ENCODE data around the gene MYCN.

The MYCN gene

GRCh38 chr2:15895615-15896469 is 44.5 kb upstream of the MYCN start:
- peaks cover 7% of the 10 kb centered on the region for H3K4me1 ChIP-seq (ENCODE audit: low read length)
- no peak overlapping the region for H3K4me2 ChIP-seq (ENCODE audit: low read depth, low read length)
- no peaks in the 10 kb centered on the region for H3K9me2 ChIP-seq (replicated peaks; ENCODE audit: insufficient read depth, low read length)
- H3K9me3 ChIP-seq (replicated peaks; ENCODE audit: insufficient read depth, low read length): no peaks in the 10 kb centered on the region
- no peak overlapping the region for H3K27ac ChIP-seq (ENCODE audit: low read length)
- H3K4me3 ChIP-seq (ENCODE audit: low read length): no peak overlapping the region
- H3K27me3 ChIP-seq (replicated peaks; ENCODE audit: insufficient read depth, low read length): no peaks in the 10 kb centered on the region
- H4K20me1 ChIP-seq (ENCODE audit: insufficient read depth, low read length): no peaks in the 10 kb centered on the region
- DNase-seq: no peak
- no peaks in the 10 kb centered on the region for H3K79me2 ChIP-seq (ENCODE audit: low read length)
- no peaks in the 10 kb centered on the region for H3K36me3 ChIP-seq (replicated peaks; ENCODE audit: insufficient read depth, low read length)
- no peaks in the 10 kb centered on the region for H3F3A ChIP-seq (ENCODE audit: insufficient read depth, low read length)
- H2AFZ ChIP-seq (ENCODE audit: low read length): no peak overlapping the region
- TF ChIP-seq EZH2phosphoT487 (IDR thresholded peaks at IDR 0.05; ENCODE audit: low read length): no peak
- no peak overlapping the region for H3K9ac ChIP-seq (ENCODE audit: low read length)

DNA sequence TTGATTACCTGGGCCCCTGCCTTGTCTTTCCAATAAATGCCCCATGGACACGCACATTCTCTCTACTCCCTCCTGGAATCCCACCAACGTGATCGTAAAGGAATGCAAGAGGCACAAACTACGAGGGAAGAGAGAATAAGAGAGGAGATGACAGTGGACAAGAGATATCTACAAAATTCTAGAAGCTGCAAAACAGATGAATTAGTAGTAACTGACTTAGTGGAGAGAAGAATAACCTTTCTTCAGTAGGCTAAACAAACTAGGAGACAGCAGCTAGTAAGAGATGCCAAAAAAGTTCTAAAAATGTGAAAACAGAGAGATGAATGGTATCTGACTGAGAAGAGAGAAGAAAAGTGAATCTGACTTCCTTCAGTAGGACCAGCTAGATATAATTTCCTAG is 43.5 kb upstream of the MYCN start:
- H4K20me1 ChIP-seq (ENCODE audit: insufficient read depth, low read length): no peaks in the 10 kb centered on the region
- no peaks in the 10 kb centered on the region for H3K9me3 ChIP-seq (replicated peaks; ENCODE audit: insufficient read depth, low read length)

GRCh38 chr2:15897431-15898098 is 42.8 kb upstream of the MYCN start:
- no peak overlapping the region for H3K27ac ChIP-seq (ENCODE audit: low read length)
- no peaks in the 10 kb centered on the region for H4K20me1 ChIP-seq (ENCODE audit: insufficient read depth, low read length)
- no peak for DNase-seq
- no peaks in the 10 kb centered on the region for H3K79me2 ChIP-seq (ENCODE audit: low read length)
- no peaks in the 10 kb centered on the region for H3K9me3 ChIP-seq (replicated peaks; ENCODE audit: insufficient read depth, low read length)
- no peaks in the 10 kb centered on the region for H3K9me2 ChIP-seq (replicated peaks; ENCODE audit: insufficient read depth, low read length)
- H2AFZ ChIP-seq (ENCODE audit: low read length): no peak overlapping the region
- no peaks in the 10 kb centered on the region for H3F3A ChIP-seq (ENCODE audit: insufficient read depth, low read length)
- no peak overlapping the region for H3K4me2 ChIP-seq (ENCODE audit: low read depth, low read length)
- H3K4me3 ChIP-seq (ENCODE audit: low read length): no peak overlapping the region
- H3K36me3 ChIP-seq (replicated peaks; ENCODE audit: insufficient read depth, low read length): no peaks in the 10 kb centered on the region
- no peaks in the 10 kb centered on the region for H3K27me3 ChIP-seq (replicated peaks; ENCODE audit: insufficient read depth, low read length)
- no peak overlapping the region for H3K9ac ChIP-seq (ENCODE audit: low read length)
- H3K4me1 ChIP-seq (ENCODE audit: low read length): no peaks in the 10 kb centered on the region
- TF ChIP-seq EZH2 (optimal IDR thresholded peaks at IDR 0.05; ENCODE audit: low read depth, low read length): no peak
- TF ChIP-seq, protein P1, sequence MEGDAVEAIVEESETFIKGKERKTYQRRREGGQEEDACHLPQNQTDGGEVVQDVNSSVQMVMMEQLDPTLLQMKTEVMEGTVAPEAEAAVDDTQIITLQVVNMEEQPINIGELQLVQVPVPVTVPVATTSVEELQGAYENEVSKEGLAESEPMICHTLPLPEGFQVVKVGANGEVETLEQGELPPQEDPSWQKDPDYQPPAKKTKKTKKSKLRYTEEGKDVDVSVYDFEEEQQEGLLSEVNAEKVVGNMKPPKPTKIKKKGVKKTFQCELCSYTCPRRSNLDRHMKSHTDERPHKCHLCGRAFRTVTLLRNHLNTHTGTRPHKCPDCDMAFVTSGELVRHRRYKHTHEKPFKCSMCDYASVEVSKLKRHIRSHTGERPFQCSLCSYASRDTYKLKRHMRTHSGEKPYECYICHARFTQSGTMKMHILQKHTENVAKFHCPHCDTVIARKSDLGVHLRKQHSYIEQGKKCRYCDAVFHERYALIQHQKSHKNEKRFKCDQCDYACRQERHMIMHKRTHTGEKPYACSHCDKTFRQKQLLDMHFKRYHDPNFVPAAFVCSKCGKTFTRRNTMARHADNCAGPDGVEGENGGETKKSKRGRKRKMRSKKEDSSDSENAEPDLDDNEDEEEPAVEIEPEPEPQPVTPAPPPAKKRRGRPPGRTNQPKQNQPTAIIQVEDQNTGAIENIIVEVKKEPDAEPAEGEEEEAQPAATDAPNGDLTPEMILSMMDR (IDR thresholded peaks at IDR 0.05; ENCODE audit: low read length): no peak
- TF ChIP-seq EZH2phosphoT487 (IDR thresholded peaks at IDR 0.05; ENCODE audit: low read length): no peak

More for the DNA sequence above, 43.5 kb upstream of the MYCN start:
- Histone ChIP-seq H3K9ac (ENCODE audit: low read length) (no peak overlapping the region), H3K27me3 (replicated peaks; ENCODE audit: insufficient read depth, low read length) (no peaks in the 10 kb centered on the region), H3K9me2 (replicated peaks; ENCODE audit: insufficient read depth, low read length) (no peaks in the 10 kb centered on the region), H2AFZ (ENCODE audit: low read length) (no peak overlapping the region), H3F3A (ENCODE audit: insufficient read depth, low read length) (no peaks in the 10 kb centered on the region), H3K4me1 (ENCODE audit: low read length) (no peaks in the 10 kb centered on the region), H3K79me2 (ENCODE audit: low read length) (no peaks in the 10 kb centered on the region), H3K27ac (ENCODE audit: low read length) (no peak overlapping the region), H3K4me2 (ENCODE audit: low read depth, low read length) (no peak overlapping the region), H3K4me3 (ENCODE audit: low read length) (no peak overlapping the region), H3K36me3 (replicated peaks; ENCODE audit: insufficient read depth, low read length) (no peaks in the 10 kb centered on the region)
- TF ChIP-seq EZH2 (optimal IDR thresholded peaks at IDR 0.05; ENCODE audit: low read depth, low read length) (no peak), EZH2phosphoT487 (IDR thresholded peaks at IDR 0.05; ENCODE audit: low read length) (no peak)
- TF ChIP-seq, protein P1 (IDR thresholded peaks at IDR 0.05; ENCODE audit: low read length): no peak
- no peak for DNase-seq

DNA sequence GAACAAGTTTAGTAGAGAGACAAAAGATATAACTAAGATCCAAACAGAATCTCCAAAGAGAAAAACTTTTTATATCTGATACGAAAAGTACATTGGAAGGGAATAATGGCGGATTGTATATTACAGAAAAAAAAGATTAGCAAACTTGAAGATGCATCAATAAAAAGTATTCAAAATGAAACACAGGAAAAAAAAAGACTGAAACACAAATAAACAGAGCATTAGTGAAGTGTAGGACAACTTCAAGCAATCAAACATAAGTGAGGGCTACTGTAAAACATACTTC is 41.1 kb upstream of the MYCN start:
- no peak overlapping the region for H3K4me3 ChIP-seq (ENCODE audit: low read length)
- H3K9me3 ChIP-seq (replicated peaks; ENCODE audit: insufficient read depth, low read length): no peaks in the 10 kb centered on the region
- H2AFZ ChIP-seq (ENCODE audit: low read length): no peak overlapping the region
- no peaks in the 10 kb centered on the region for H3K4me1 ChIP-seq (ENCODE audit: low read length)
- no peaks in the 10 kb centered on the region for H3K36me3 ChIP-seq (replicated peaks; ENCODE audit: insufficient read depth, low read length)
- TF ChIP-seq EZH2 (optimal IDR thresholded peaks at IDR 0.05; ENCODE audit: low read depth, low read length): no peak
- TF ChIP-seq, protein P1 (IDR thresholded peaks at IDR 0.05; ENCODE audit: low read length): no peak
- TF ChIP-seq EZH2phosphoT487 (IDR thresholded peaks at IDR 0.05; ENCODE audit: low read length): no peak
- H3K9me2 ChIP-seq (replicated peaks; ENCODE audit: insufficient read depth, low read length): no peaks in the 10 kb centered on the region
- no peaks in the 10 kb centered on the region for H4K20me1 ChIP-seq (ENCODE audit: insufficient read depth, low read length)
- H3K79me2 ChIP-seq (ENCODE audit: low read length): no peaks in the 10 kb centered on the region
- no peak overlapping the region for H3K27ac ChIP-seq (ENCODE audit: low read length)
- H3F3A ChIP-seq (ENCODE audit: insufficient read depth, low read length): no peaks in the 10 kb centered on the region
- no peaks in the 10 kb centered on the region for H3K27me3 ChIP-seq (replicated peaks; ENCODE audit: insufficient read depth, low read length)
- no peak overlapping the region for H3K4me2 ChIP-seq (ENCODE audit: low read depth, low read length)
- DNase-seq: no peak
- no peak overlapping the region for H3K9ac ChIP-seq (ENCODE audit: low read length)
